ENCODE measurements around the gene SELENOH. TPM values are rescaled to one million over a fixed set of nuclear protein-coding genes. Genes with fewer than 3 reads are reported as not detected.

The SELENOH gene
- total and polyA plus RNA-seq, 9 of the 15 experiments (the other 6 are each of a cell fraction or from before 2014, with no cell fraction given): 16.6 to 299 (median 118) TPM

- TF ChIP-seq GMEB1 (CRISPR knock-in tag; IDR thresholded peaks at IDR 0.05) (no peak), HMBOX1 (IDR thresholded peaks at IDR 0.05) (peak; percentile 100), ID3 (CRISPR knock-in tag; IDR thresholded peaks at IDR 0.05) (no peak), ID3 (tag; IDR thresholded peaks at IDR 0.05) (no peak), PHF8 (IDR thresholded peaks at IDR 0.05; ENCODE audit: borderline replicate concordance, low read length) (no peak), HOMEZ (CRISPR knock-in tag; IDR thresholded peaks at IDR 0.05) (no peak), FOXK2 (conservative IDR thresholded peaks at IDR 0.05 in 1 of 2, IDR thresholded peaks at IDR 0.05 in 1 of 2; ENCODE audit: low read depth in 2 of 2) (peak in 1 of 2 experiments; percentile 31; a peak in 1 of 4 replicates), CEBPB (tag; IDR thresholded peaks at IDR 0.05) (no peak), ZNF592 (IDR thresholded peaks at IDR 0.05) (0 out of 2 replicates have a peak, but pooled peaks have one; percentile 26), KLF13 (tag; IDR thresholded peaks at IDR 0.05; ENCODE audit: borderline replicate concordance, low read depth) (no peak), SMARCB1 (IDR thresholded peaks at IDR 0.05; ENCODE audit: insufficient read length, low read depth) (no peak), ETV5 (CRISPR knock-in tag; IDR thresholded peaks at IDR 0.05; ENCODE audit: low read depth) (no peak), TCF3 (CRISPR knock-in tag; IDR thresholded peaks at IDR 0.05) (peak; percentile 55), NFE2 (IDR thresholded peaks at IDR 0.05; ENCODE audit: low read depth) (0 out of 2 replicates have a peak, but pooled peaks have one; percentile 15), BRD9 (IDR thresholded peaks at IDR 0.05; ENCODE audit: low read depth, partially characterized antibody) (peak; percentile 96), NUFIP1 (IDR thresholded peaks at IDR 0.05; ENCODE audit: partially characterized antibody) (peak; percentile 18), MAZ (CRISPR knock-in tag; conservative IDR thresholded peaks at IDR 0.05 in 1 of 2, IDR thresholded peaks at IDR 0.05 in 1 of 2) (peak in 1 of 2 experiments; percentile 76; a peak in 1 of 4 replicates), RAD51 (IDR thresholded peaks at IDR 0.05; ENCODE audit: borderline replicate concordance, low read depth) (peak; percentile 32; the same call in 1 of the 2 replicates)
Measured at GRCh38 chr11:57735619-57736298, 5.5 kb upstream of the SELENOH start (continued).

Data from K562 (cell line).